ENCODE measurements around the gene TMPRSS3. TPM values are rescaled to one million over a fixed set of nuclear protein-coding genes. Genes with fewer than 3 reads are reported as not detected.

The TMPRSS3 gene
- polyA plus RNA-seq, 2 of the 4 experiments (the other 2 are of a cell fraction) = 0.10 to 0.12 TPM

- FAIRE-seq (no peak), ATAC-seq (no peak), DNase-seq (ENCODE audit: low read depth in 1 of 2, low spot score in 1 of 2) (no peak)
- ChIA-PET POLR2A (no interaction called here), CTCF (interaction anchor here (0.5 kb wide), 1 partner anchor 33 kb away, joined by 3 read pairs; no protein-coding TSS in a partner anchor)
- H3K4me3 ChIP-seq = no peak overlapping the region
- H3K4me1 ChIP-seq = no peaks in the 10 kb centered on the region; the same call in 2 of the 3 replicates
- no peak overlapping the region for H3K27ac ChIP-seq
- no peak overlapping the region for H3K4me2 ChIP-seq
- 64% methylated on average over 13 of the region's 17 CpGs for WGBS (ENCODE audit: missing lambda C conversion rate)
- peaks cover 9% of the 10 kb centered on the region; the same call in 2 of the 3 replicates for H3K9me3 ChIP-seq
- no peak for TF ChIP-seq CBX8 (IDR thresholded peaks at IDR 0.05)
- TF ChIP-seq FOSL2 (IDR thresholded peaks at IDR 0.05) = no peak
- no peak for TF ChIP-seq FOSL2 (CRISPR knock-in tag; IDR thresholded peaks at IDR 0.05)
- TF ChIP-seq HOXB5 (CRISPR knock-in tag; IDR thresholded peaks at IDR 0.05) = no peak
- no peak for TF ChIP-seq HOXB13 (CRISPR knock-in tag; IDR thresholded peaks at IDR 0.05; ENCODE audit: low read depth)
- TF ChIP-seq BHLHE40 (IDR thresholded peaks at IDR 0.05; ENCODE audit: low read depth, low read length) = no peak
- TF ChIP-seq ESRRA (IDR thresholded peaks at IDR 0.05; ENCODE audit: borderline replicate concordance, low read length) = no peak
- TF ChIP-seq POLR2A (IDR thresholded peaks at IDR 0.05; ENCODE audit: low read length) = no peak
- TF ChIP-seq ZNF302 (CRISPR knock-in tag; IDR thresholded peaks at IDR 0.05) = no peak
- no peak for TF ChIP-seq NPAS2 (CRISPR knock-in tag; IDR thresholded peaks at IDR 0.05; ENCODE audit: borderline replicate concordance)
- TF ChIP-seq FOXS1 (CRISPR knock-in tag; IDR thresholded peaks at IDR 0.05) = no peak
- TF ChIP-seq EHMT2 (IDR thresholded peaks at IDR 0.05; ENCODE audit: low read depth) = no peak
- TF ChIP-seq TFCP2L1 (CRISPR knock-in tag; IDR thresholded peaks at IDR 0.05) = no peak
- no peak for TF ChIP-seq REST (IDR thresholded peaks at IDR 0.05)
- no peak for TF ChIP-seq KDM5A (IDR thresholded peaks at IDR 0.05)
- TF ChIP-seq, protein P1, sequence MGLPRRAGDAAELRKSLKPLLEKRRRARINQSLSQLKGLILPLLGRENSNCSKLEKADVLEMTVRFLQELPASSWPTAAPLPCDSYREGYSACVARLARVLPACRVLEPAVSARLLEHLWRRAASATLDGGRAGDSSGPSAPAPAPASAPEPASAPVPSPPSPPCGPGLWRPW (IDR thresholded peaks at IDR 0.05) = no peak
- no peak for TF ChIP-seq GATA3 (IDR thresholded peaks at IDR 0.05; ENCODE audit: borderline replicate concordance)
- no peak for TF ChIP-seq ZSCAN20 (CRISPR knock-in tag; IDR thresholded peaks at IDR 0.05)
- TF ChIP-seq USF2 (IDR thresholded peaks at IDR 0.05) = no peak
- no peak for TF ChIP-seq PHF8 (IDR thresholded peaks at IDR 0.05; ENCODE audit: borderline replicate concordance, low read depth)
These were observed 16.2 kb downstream of the TMPRSS3 start for GRCh38 chr21:42379426-42380215.

DNA sequence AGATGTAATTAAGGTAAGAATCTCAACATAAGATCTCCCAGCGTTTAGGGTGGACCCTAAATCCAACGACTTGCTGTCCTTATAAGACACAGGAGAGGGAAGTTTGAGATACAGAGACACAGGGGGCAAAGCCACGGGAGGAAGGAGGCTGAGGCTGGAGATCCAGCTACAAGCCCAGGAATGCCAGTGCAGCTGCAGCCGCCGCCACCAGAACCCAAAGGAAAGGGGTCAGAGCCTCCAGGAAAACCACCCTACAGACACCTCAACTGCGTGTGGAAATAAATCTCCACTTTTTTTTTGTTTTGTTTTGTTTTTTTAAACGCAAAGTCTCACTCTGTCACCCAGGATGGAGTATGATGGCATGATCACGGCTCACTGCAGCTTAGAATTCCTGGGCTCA lies 17.4 kb downstream of the TMPRSS3 start:
- H3K27ac ChIP-seq = no peak overlapping the region
- TF ChIP-seq BHLHE40 (IDR thresholded peaks at IDR 0.05; ENCODE audit: low read depth, low read length) (no peak), ATOH8 (CRISPR knock-in tag; IDR thresholded peaks at IDR 0.05; ENCODE audit: low read depth) (no peak), HDAC2 (IDR thresholded peaks at IDR 0.05) (no peak), HOXB5 (CRISPR knock-in tag; IDR thresholded peaks at IDR 0.05) (no peak), FOSL2 (IDR thresholded peaks at IDR 0.05) (no peak), FOSL2 (CRISPR knock-in tag; IDR thresholded peaks at IDR 0.05) (no peak), ZFP36 (IDR thresholded peaks at IDR 0.05; ENCODE audit: borderline replicate concordance, partially characterized antibody) (no peak), JUN (IDR thresholded peaks at IDR 0.05) (no peak)
- TF ChIP-seq, protein P2, sequence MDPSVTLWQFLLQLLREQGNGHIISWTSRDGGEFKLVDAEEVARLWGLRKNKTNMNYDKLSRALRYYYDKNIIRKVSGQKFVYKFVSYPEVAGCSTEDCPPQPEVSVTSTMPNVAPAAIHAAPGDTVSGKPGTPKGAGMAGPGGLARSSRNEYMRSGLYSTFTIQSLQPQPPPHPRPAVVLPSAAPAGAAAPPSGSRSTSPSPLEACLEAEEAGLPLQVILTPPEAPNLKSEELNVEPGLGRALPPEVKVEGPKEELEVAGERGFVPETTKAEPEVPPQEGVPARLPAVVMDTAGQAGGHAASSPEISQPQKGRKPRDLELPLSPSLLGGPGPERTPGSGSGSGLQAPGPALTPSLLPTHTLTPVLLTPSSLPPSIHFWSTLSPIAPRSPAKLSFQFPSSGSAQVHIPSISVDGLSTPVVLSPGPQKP (IDR thresholded peaks at IDR 0.05; ENCODE audit: low read depth, low read length) = no peak
- no peak overlapping the region for H3K4me2 ChIP-seq
- H3K4me3 ChIP-seq = no peak overlapping the region
- H3K4me1 ChIP-seq = no peaks in the 10 kb centered on the region; the same call in 2 of the 3 replicates
- no peak for FAIRE-seq
- no peak for ATAC-seq
- 70% methylated on average over 8 of the region's 8 CpGs for WGBS (ENCODE audit: missing lambda C conversion rate)
- POLR2A ChIA-PET = no interaction called here
- DNase-seq (ENCODE audit: low read depth in 1 of 2, low spot score in 1 of 2) = no peak
- peaks cover 9% of the 10 kb centered on the region; the same call in 2 of the 3 replicates for H3K9me3 ChIP-seq
- CTCF ChIA-PET = interaction anchor here (0.8 to 1.5 kb wide), 2 partner anchors 9 to 233 kb away, joined by 3 read pairs; no protein-coding TSS in a partner anchor
